Fibroblast of villous mesenchyme (primary cell): ENCODE results near the gene MGRN1. TPM values are rescaled to one million over a fixed set of nuclear protein-coding genes. Genes with fewer than 3 reads are reported as not detected.
A peak's percentile ranks its signal among the peaks of the same experiment; 100 is the strongest.

Experiments
- DNase-seq: peaks from one replicate; pipeline ENCODE4 v3.0.0-alpha.2; 2010; ENCODE audit warnings: low read depth
- H3K4me3 ChIP-seq: 2 replicates; pipeline ENCODE4 v1.5.1; 2011; ENCODE audit warnings: low read depth, mild to moderate bottlenecking, low read length
- CTCF ChIP-seq: IDR thresholded peaks from 2 replicates; pipeline ENCODE4 v1.5.1; 2012; ENCODE audit warnings: low read depth, mild to moderate bottlenecking, low read length; ENCODE audit not compliant: insufficient read depth
- total RNA-seq: library from RNA; depleted of rRNA; stranded (reverse); fragments of >200 nt; gene quantifications from 2 replicates; pipeline ENCODE4 v1.2.3, GENCODE V29; 2012

MGRN1 gene
- total RNA-seq, 1 donor = 43.2 TPM

- peak; percentile 46 for TF ChIP-seq CTCF
- DNase-seq = peak; percentile 37
- H3K4me3 ChIP-seq = no peak overlapping the region
These were observed 58.1 kb downstream of the MGRN1 start for GRCh38 chr16:4682616-4683254.

GRCh38 chr16:4683255-4684057 is 58.8 kb downstream of the MGRN1 start:
- TF ChIP-seq CTCF = no peak
- no peak for DNase-seq
- no peak overlapping the region for H3K4me3 ChIP-seq

GRCh38 chr16:4684058-4684715 is 59.6 kb downstream of the MGRN1 start:
- DNase-seq = no peak
- no peak for TF ChIP-seq CTCF

GRCh38 chr16:4684763-4685162 is 60.1 kb downstream of the MGRN1 start:
- H3K4me3 ChIP-seq = no peak overlapping the region
- no peak for DNase-seq
- no peak for TF ChIP-seq CTCF

More at GRCh38 chr16:4684058-4684715, 59.6 kb downstream of the MGRN1 start:
- no peak overlapping the region for H3K4me3 ChIP-seq

- TF ChIP-seq CTCF = no peak
- no peak for DNase-seq
- H3K4me3 ChIP-seq = no peak overlapping the region
These were observed 60.7 kb downstream of the MGRN1 start for GRCh38 chr16:4685292-4685691.

GRCh38 chr16:4685776-4686496 is 61.3 kb downstream of the MGRN1 start:
- no peak for DNase-seq
- no peak for TF ChIP-seq CTCF
- H3K4me3 ChIP-seq = no peak overlapping the region
